Measurements from ENCODE around the gene NOTCH4.

Gene NOTCH4

DNA sequence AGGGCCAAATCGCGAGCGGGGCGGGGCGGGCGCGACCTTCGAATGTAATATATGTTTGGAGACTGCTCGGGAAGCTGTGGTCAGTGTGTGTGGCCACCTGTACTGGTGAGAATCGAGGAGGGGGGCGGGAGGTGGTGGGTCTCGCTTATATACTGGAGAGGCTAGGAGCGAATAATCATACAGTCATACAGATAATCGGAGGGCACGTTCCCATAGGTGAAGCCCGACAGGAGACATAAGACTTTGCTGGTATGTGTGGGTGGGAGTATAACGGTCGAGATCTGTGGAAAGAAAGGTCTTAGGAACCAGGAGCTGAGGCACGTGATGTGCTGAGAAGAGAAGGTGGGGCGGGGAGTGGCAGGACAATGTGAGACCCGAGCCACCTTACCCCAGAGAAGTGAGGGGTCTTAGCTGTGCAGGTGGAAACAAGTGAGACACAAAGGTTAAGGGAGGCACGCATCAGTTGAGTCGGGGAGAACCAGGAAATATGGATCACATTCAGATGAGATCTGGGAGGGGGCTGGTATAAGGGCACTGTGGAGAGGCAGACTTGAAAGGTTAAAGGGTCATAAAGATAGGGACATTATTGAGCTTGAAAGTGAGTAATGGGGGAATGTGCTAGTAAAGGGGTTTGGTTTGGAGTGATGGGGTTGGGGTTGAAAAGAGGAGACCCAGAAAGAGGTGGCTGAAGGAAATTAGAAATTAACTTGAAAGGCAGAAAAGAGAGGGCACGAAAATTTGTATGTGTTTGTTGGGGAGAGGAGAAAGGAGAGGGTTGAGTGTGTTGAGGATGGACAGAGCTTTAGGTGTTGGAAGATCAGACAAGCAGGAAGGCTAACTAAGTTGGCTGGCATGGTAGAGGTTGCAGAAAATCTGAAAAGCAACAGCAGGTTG is 45.1 kb downstream of the NOTCH4 start:
- no peak for FAIRE-seq

DNA sequence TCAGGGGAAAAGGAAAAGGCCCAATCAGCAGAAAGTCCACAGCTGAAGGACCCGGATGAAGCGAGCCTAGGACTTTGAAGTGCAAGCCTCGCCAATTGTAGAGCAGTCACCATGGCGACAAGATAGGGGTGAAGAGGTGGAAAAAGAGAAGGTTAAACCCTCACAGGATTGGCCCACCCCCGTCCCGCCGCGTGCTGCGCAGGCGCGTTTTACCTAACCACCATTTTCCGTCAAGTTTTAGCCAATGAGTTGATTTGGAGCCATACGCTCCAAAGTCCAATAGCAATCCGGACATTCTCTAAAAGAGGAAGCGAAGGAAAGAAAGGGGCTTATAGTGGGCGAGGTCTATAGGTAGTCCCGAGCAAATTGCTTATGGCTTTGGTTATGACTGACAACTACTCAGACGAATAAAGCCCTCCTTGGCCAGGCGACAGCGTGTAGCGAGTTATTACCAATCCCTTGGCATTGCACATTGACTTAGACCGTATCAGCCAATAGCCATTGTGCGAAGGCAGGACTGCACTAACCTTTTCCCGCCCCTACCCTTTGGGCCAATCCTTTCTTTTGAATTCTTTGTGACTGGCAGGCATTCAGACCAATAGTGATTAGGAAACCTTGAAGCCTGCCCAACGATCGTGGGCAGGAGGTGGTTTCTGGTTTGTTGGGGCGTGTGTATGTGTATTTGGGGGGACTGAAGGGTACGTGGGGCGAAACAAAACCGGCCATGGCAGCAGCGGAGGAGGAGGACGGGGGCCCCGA is 45.9 kb downstream of the NOTCH4 start, which contains the start of gene RNF5:
Gene RNF5 (plus strand): TSS at position 618 of the 759 bp plus-strand sequence. CDS start 107 bp downstream, at position 725.
- FAIRE-seq, result peak; percentile 98

DNA sequence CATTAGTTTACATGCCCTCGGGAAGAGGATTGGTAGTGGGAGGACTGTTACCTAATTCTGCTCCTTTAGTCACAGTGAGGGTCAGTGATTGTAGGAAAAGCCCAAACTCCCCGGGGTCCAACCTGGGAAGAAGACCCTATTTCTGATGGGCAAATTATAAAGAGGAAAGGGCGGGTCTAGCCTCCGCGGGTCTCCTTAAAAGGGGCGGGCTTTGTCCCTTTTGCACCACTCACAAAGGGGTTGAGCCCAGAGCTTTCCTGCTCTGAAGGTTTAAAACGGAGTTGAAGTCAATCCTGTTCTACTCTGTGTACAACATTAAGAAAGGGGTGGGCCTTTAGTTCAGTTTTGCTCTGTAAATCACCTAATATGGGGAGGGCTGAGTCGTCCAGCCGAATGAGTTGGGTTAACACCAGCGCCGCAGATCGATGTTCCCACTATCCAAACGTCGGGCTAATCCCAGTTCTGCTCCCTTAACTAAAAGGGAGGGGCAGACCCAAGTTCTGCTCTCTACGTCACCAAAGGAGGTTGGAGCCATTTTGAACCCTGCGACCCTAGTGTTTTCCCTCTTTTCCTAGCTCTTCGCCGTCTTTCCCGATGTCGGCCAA is 46.6 kb downstream of the NOTCH4 start:
- FAIRE-seq, result no peak

DNA sequence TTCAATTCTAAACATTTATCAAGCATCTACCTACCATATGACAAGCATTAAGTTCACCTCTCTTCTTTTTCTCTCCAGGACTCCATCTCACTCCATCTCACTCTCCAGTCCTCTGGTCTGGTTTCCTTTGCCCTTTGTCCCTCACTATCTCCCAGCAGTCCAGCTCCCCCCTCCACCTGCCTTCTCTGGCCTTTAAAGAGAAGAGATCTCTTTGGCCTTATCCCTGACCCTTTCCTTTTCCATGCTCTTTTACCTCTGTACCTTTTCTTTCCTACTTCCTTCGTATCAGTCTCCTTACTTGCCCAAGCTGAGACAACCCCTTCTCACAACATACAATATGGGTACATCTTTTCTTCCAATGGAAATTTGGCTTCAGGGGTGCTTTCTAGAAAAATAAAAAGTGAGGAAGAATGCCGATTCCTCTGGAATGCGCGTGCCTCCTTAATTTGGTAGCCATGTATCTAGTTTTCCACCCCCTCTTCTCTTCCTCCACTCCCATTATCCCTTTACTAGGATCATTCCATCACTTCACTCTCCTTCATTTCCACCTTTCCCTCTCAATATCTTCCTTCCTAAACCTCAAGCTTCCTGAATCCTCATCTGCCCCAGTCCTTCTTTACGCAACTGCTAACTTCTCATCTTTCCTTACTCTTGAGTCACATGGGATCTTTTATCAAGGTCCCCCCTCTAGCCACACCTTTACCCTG is 47.2 kb downstream of the NOTCH4 start:
- FAIRE-seq, result no peak

DNA sequence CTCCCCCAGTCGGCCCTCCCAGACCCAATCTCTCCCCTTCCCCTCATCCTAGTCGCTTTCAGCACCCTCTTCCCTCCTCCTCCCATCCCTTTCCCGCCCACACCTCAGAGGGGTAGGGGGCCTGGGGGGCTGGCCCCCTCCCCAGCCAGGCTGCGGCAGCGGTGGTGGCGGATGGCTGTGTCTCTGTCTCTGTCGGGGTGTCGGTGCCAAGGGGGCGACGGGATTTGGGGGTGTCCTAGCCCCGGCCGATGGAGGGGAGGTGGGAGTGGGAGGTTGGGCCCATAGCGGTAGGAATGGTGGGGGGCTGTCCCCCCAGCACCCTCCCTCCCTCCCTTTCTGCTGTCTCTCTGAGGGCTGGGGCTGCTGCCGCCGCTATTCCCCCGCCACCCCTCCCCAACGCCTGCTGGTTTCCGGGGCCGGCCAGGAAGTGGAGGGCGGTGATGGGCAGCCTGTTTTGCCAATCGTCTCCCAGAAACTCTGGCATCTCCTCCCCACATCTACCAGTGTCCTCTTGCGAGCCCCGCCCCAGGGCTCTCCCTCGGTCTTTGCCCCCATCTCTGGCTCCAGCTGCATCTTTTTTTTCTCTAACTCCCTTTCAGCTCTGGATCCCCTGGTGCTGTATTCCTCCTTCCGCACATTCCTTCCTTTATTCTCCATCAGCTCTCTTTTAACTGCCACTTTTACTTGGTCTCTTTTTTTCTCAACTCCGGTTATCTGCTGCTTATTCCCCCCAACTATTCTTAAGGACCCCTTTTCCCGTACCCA is 48.0 kb downstream of the NOTCH4 start, which contains the start of gene AGPAT1:
Gene AGPAT1 (minus strand): TSS at position 374 of the 765 bp plus-strand sequence. CDS start 4,588 bp downstream, outside the sequence.
- FAIRE-seq, result peak; percentile 67

DNA sequence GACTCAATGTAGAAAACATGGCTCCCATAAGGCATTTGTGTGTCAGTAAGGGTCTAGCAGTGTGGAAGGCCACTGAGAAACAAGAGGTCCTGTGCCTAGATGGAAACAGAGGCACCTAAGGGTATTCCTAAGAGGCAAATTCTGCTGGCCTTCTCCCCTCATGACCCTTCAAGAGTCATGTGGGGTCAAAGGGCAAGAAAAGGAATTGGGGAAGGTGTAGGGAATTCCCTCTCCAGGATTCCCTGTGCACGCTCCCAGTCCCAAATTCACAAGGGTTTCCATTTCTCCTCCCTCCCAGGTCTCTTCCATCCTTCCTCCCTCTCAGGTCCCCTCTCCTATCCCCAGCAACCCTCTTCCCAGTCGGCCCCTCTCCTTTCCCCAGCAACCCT is 48.6 kb downstream of the NOTCH4 start:
- FAIRE-seq, result no peak

DNA sequence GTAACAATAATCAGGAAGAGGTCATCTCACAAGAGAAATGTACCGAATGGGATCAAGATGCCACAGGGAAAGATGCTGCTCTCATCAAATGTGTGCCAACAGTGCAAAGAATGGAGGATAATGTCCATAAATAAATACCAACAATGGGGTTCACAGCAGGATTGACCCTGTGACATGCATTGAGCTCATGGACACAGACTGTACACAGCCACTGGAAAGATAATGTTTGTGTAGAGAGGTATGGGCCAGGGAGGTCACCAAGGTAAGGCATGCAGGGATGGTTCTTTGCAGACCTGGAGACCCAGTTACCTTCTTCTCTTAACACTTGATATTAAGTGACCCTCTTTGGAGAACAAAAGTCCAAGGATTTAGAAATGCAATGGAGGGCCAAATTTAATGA is 49.5 kb downstream of the NOTCH4 start:
- no peak for FAIRE-seq

DNA sequence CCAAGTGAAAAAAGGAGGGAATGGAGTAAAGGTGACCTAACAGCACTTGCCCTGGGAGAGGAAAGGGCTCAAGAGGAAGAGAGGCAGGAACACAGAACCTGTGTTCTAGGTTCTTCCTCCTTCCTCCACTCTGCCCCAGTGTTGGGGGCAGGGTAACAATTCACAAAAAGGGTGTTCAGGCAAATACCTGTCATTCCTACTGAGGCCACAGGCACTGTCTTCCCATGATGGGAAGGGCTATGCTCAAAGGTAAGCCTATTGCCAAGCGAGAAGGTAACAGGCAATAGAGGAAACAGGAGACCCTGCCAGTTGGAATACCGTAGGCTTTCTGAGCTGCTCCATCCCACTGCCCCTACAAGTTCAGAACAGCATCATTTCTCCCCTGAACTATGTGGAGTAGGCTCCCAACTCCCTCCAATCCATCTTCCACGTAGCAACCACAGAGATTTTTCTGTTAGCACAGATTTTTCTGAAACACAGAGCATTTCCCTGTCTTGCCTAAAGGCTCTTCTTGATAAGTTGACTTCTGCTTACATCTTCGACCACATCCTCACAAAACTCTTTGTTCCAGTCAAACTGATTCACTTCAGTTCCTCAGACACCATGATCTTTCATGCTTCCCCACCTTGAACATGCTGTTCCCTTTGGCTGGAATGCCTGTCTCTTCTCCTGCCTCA is 50.7 kb downstream of the NOTCH4 start:
- FAIRE-seq, result no peak

DNA sequence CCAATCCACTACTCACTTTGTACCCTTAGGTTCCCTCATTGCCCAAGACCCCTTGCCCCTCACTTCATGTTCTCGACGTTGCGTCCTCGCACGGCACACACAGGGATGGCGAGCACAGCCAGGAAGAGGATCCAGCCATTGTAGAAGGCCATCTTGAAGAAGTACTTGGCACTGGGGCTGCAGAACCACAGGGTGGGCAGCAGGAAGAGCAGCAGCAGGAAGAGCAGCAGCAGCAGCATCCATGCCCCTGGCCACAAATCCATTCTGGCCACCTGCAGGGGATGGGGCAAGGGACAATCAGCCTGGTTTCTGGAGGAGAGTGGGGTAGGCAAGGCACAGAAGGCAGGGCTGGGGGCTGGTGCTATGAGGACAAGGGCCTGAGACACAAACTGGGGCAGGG is 52.6 kb downstream of the NOTCH4 start:
- no peak for FAIRE-seq

DNA sequence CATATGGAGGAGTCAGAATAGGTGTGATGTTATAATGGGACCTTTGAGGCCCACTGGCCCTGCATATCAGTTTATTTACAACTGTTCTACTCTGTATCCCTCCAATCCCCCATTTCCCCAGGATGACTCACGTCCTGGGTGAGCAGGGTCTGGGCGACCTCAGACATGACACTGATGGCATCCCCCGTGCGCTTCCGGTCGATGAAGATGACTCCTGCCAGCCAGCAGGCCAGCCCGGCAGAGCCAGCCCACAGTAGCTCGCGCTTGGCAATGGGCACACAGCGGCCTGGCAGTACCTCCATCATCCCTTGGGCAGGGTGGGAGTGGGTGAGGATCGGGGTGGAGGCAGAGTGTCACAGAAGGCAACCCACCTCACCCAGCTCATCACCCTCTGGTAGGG is 53.6 kb downstream of the NOTCH4 start:
- FAIRE-seq, result no peak

DNA sequence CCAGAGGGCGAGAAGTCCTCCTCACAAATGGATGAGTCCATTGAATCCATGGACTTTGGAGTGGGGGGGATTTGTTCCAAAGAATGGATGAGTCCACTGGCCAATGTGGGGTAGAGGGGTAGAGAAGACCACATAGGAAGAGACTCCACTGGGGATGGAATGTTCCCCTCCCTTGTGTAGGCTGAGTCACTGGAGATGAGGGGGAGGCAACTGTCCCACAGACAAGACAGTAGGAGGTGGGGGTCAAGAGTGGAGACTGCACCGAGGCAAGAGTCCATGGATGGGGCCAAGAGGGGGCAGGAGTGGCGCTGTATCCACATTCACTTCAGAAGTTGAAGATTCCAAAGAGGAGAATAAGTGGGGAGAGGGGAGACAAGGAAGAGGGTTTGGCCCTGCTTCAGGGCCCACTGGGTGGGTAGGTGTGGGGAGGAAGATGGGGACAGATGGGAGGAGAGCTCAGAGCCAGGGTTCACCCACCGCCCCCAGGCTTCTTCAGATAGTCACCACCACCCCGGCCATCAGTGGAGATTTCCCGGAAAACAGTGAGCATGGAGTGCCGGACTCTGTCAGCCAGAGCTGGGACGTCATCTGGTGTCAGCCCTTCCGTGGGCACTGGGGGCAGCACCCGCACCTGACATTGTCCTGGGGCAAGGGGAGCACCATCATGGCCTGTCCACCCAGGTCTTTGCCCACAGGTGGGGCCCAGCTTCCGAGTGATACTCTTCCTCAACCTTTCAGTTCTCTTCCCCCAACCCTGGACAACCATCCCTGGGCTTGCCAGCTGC is 54.9 kb downstream of the NOTCH4 start:
- no peak for FAIRE-seq

DNA sequence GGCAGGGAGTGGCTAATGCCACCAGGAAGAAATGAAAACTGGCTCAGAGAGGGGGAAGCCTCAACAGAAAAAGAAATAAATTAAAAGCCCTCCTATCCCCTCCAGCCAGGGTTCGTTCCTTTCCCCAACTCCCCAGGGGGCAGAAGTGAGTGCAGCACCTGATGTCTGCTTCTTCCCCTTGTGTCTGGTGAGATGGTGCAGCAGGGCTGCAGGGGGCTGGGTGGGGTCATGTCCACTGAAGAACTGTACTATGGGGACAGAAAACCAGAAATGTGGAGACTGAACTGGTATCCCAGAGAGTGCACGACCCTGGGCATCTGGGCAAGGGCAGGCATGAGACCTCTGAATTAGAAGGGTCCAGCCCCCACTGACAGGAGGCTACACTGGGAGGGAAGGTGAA is 55.5 kb downstream of the NOTCH4 start:
- no peak for FAIRE-seq

DNA sequence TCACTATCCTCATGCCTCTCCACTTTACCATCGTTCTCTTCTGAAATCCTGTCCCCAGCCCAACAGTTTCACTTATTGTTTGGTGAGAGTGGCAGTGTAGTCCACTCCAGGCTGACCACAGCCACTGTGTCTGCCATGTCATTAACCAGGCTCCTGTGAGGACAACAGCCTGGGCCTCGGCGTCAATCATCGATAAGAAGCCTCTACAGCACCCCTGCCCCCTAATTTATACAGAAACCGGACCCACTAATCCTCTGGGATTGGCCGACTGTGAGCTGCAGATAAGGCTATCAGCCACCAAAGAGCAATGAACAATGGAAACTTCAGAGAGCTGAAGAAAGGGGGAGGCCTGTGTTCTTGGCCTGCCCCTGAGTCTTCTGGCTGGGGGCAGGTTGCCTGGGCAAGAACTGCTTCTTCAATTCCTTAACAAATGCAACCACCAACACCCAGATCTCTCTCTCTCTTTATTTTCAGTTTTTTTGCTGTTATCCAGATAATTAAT is 56.1 kb downstream of the NOTCH4 start:
- FAIRE-seq, result no peak

DNA sequence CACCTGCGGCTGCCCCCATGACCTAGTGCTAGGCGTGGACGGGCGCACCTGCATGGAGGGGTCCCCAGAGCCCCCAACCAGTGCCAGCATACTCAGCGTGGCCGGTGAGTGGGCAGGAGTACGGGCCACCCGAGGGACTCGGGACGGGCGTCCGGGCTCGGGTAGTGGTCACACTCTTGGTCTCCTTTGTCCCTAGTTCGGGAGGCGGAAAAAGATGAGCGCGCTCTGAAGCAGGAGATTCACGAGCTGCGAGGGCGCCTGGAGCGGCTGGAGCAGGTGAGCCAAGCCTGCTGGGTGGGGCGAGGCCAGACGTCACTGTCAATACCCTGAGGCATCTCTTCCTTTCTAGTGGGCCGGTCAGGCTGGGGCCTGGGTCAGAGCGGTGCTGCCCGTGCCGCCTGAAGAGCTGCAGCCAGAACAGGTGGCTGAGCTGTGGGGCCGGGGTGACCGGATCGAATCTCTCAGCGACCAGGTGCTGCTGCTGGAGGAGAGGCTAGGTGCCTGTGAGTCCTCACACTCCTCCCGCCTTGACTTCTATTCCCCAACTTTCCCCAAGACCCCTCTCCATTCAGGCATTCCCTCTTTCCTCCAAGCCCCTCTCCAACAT is 56.6 kb downstream of the NOTCH4 start:
- no peak for FAIRE-seq

DNA sequence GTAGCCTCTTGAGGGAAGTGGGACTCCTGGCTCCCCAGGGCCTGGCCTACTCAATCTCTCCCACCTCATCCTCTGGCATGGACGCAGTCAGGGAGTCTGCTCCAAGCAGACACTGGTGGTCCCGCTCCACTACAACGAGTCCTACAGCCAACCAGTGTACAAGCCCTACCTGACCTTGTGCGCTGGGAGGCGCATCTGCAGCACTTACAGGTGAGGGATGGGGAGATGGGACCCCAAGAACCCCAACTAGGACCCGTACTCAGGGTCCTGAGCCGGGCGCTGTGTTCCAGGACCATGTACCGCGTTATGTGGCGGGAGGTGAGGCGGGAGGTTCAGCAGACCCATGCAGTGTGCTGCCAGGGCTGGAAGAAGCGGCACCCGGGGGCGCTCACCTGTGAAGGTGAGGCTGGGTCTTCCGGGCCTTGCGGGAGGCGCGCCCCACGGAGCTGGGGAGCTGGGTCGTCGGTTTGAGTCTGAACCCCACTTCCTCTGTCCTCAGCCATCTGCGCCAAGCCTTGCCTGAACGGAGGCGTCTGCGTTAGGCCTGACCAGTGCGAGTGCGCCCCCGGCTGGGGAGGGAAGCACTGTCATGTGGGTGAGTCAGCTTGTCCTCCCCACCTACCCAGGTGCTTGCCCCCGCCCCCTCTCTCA is 57.3 kb downstream of the NOTCH4 start:
- FAIRE-seq, result no peak

DNA sequence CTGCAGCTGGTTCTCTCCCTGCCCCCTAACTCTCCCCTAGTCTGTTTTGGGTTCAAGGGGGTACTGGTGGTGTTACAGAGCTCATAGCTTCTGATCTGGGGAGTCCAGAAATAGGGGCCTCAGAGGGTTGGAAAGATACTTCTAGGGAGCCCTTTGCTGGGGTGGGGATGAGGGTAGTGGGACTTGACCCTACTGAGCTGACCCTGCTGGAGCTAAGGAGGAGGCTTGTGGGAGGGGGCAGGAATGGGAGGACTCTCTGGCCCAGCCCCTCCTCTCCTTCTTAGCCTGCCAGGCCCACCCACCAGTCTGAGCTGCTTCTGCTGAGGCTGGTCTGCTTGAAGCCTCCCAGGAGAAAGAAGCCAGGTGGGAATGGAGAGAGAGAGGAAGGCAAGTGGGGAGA is 59.6 kb downstream of the NOTCH4 start, which contains the start of gene EGFL8:
Gene EGFL8 (plus strand): TSS at position 301 of the 400 bp plus-strand sequence. CDS start 1,571 bp downstream, outside the sequence.
- FAIRE-seq, result no peak

DNA sequence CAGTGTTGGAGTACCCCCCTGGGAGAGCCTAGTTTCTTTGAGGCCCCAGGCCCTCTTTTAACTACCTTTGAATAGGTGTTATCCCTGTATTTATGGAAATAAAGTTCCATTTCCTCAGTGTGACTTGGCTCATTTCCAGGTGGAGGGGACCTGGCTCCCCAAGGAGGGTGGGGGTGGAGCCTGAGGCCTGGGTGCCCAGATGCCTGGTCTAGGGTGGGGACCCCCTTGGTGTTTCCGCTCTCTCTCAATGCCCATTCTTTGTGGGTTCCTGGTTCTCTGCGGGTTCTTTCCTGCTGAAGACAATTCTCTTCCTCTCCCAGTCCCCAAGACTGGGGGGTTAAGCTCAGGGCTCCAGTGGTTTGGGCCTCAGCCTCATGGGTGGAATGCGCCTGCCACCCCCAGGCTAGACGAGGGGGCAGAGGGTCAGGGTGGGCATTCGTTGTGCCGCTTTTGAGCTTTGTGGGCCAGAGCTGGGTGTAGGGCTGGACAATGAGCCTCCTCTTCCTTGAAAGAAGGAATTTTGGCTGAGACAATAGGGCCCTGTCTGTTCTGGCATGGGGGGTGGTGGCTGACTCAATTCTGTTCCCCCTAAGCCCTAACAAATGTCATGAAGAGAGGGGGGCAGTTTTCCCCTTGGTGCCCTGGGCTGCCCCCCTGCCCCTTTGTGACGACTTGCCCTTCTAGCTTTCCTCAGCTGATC is 60.2 kb downstream of the NOTCH4 start:
- FAIRE-seq, result no peak

DNA sequence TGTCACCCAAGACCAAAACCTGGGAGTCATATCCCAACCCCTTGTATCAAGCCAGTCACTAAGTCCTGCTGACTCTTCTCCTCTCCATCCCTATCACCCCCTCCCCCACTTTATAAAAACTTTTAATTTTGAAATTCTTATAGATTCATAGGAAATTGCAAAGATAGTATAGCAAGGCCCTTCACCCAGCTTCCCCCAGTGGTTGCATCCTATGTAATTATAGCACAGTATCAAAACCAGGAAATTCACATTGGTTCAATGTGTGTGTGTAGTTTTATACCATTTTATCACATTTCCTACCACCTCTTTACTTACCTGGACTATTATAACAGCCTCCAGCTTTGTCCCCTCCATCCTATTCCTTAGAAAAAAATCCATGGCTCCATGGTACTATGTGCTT is 65.8 kb downstream of the NOTCH4 start:
- no peak for FAIRE-seq

DNA sequence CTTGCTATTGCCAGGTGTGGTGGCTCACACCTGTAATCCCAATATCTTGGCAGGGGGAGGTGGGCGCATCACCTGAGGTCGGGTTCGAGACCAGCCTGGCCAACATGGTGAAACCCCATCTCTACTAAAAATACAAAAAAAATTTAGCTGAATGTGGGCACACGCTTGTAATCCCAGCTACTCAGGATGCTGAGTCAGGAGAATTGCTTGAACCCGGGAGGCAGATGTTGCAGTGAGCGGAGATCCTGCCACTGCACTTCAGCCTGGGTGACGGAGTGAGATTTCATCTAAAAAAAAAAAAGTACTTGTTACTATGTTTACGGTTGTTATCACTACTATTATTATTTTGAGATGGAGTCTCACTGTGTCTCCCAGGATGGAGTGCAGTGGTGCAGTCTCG is 67.0 kb downstream of the NOTCH4 start:
- no peak for FAIRE-seq
